GM13977 (cell line): ENCODE measurements around the gene CDC25B.
A peak's percentile ranks its signal among the peaks of the same experiment; 100 is the strongest.
"Not testable (repeated sequence)": the region's sequence is repeated elsewhere in the genome, so short reads cannot be mapped to it uniquely, and the experiment has no call there.

Experiments used
- DNase-seq: peaks from one replicate; pipeline ENCODE4 v3.0.0; 2012; ENCODE audit warnings: low spot score
- CTCF ChIP-seq: IDR thresholded peaks from 2 replicates; pipeline ENCODE4 v1.5.1; 2012; ENCODE audit warnings: mild to moderate bottlenecking, control low read depth; ENCODE audit not compliant: insufficient read depth; ENCODE audit errors: extremely low read depth, missing control alignments
- in situ Hi-C: fragments of 300-500 bp; cut with MboI; formaldehyde crosslinking; loops from one replicate; pipeline ENCODE4 v1.12.0; 2022; ENCODE audit warnings: low sequenced_read_pairs, low pct_unique_long_range_greater_than_20kb, mixed read lengths, inconsistent platforms; ENCODE audit not compliant: unreplicated experiment

CDC25B gene

GRCh38 chr20:3784863-3785239 is 11.3 kb upstream of the CDC25B start:
- no peak for TF ChIP-seq CTCF
- DNase-seq = no peak
- in situ Hi-C loops = no loop called here

- DNase-seq = no peak
- in situ Hi-C loops = no loop called here
- TF ChIP-seq CTCF = no peak
Measured at GRCh38 chr20:3785240-3786125, 10.6 kb upstream of the CDC25B start.

GRCh38 chr20:3786126-3786484 is 10.0 kb upstream of the CDC25B start:
- no peak for TF ChIP-seq CTCF
- in situ Hi-C loops = no loop called here

GRCh38 chr20:3786665-3787323 is 9.3 kb upstream of the CDC25B start, which contains the start of gene CENPB:
CENPB (minus strand) TSS chr20:3786740; CDS start chr20:3786483, 257 bp downstream.
- TF ChIP-seq CTCF = peak; percentile 81
- in situ Hi-C loops = no loop called here
- DNase-seq = peak; percentile 98

More at GRCh38 chr20:3786126-3786484, 10.0 kb upstream of the CDC25B start:
- peak; percentile 70 for DNase-seq

- TF ChIP-seq CTCF = no peak
- DNase-seq = no peak
- in situ Hi-C loops = no loop called here
Measured at GRCh38 chr20:3787324-3788014, 8.6 kb upstream of the CDC25B start.

- in situ Hi-C loops = no loop called here
- no peak for DNase-seq
- TF ChIP-seq CTCF = no peak
Measured at GRCh38 chr20:3788685-3789155, 7.4 kb upstream of the CDC25B start.

GRCh38 chr20:3789201-3789600 is 6.9 kb upstream of the CDC25B start:
- DNase-seq, in situ Hi-C loops: not testable (repeated sequence)

- in situ Hi-C loops = not testable (repeated sequence)
Measured at GRCh38 chr20:3794168-3794567, 1.9 kb upstream of the CDC25B start.

More at GRCh38 chr20:3794168-3794567, 1.9 kb upstream of the CDC25B start:
- DNase-seq = not testable (repeated sequence)
